HepG2 (cell line): ENCODE results near the gene WDR82. TPM values are rescaled to one million over a fixed set of nuclear protein-coding genes. Genes with fewer than 3 reads are reported as not detected.
A peak's percentile ranks its signal among the peaks of the same experiment; 100 is the strongest.

Experiments used
- SNRNP70 ChIP-seq: fragments of 200-400 bp; formaldehyde crosslinking; IDR thresholded peaks from 2 replicates; pipeline ENCODE4 v1.6.1; 2017; ENCODE audit warnings: mild to moderate bottlenecking, low read depth, low read length, moderate library complexity
- SPEN ChIP-seq: sonication (generic); formaldehyde crosslinking; IDR thresholded peaks from 2 replicates; pipeline ENCODE4 v1.5.1; 2020; ENCODE audit warnings: low read depth, mild to moderate bottlenecking, missing genetic modification reagents
- ZBTB20 ChIP-seq: sonication (generic); formaldehyde crosslinking; IDR thresholded peaks from 2 replicates; pipeline ENCODE4 v1.8.1; 2023; ENCODE audit warnings: missing genetic modification reagents, low read depth, mild to moderate bottlenecking, borderline replicate concordance
- ZNF781 ChIP-seq: sonication (generic); formaldehyde crosslinking; IDR thresholded peaks from 2 replicates; pipeline ENCODE4 v1.5.1; 2020; ENCODE audit warnings: borderline replicate concordance, mild to moderate bottlenecking, missing genetic modification reagents; ENCODE audit errors: not compliant biosample characterization
- ZNF891 ChIP-seq: sonication (generic); formaldehyde crosslinking; IDR thresholded peaks from 2 replicates; pipeline ENCODE4 v1.5.0; 2020; ENCODE audit warnings: mild to moderate bottlenecking, missing genetic modification reagents
- polyA plus RNA-seq, 8 experiments: library from polyadenylated mRNA; depleted of rRNA in 3 of 8; stranded (reverse) in 7 of 8; unstranded in 1 of 8; fragments of >200 nt; fragmentation: Illumina TruSeq in 4 of 8; extraction: Trizol in 4 of 8; gene quantifications; 2 replicates each; pipeline versions ENCODE4 v1.2.1 to v1.2.3, GENCODE V29; 2011 to 2016; ENCODE audit warnings: low read depth in 4 of 8, missing spikeins in 1 of 8, mixed read lengths in 1 of 8; ENCODE audit not compliant: insufficient read depth in 1 of 8
- total RNA-seq, 5 experiments: library from RNA; depleted of rRNA; stranded (reverse); fragments of >200 nt; fragmentation: Illumina TruSeq; extraction: Trizol; gene quantifications; 2 replicates each; pipeline ENCODE4 v1.2.3, GENCODE V29; 2016; ENCODE audit warnings: low read depth in 1 of 5
- TF ChIP-seq, protein P1 (sequence below): IDR thresholded peaks from 2 replicates; pipeline ENCODE4 v1.6.1; 2016; ENCODE audit warnings: mild to moderate bottlenecking, missing biosample characterization, missing genetic modification reagents
- TF ChIP-seq, protein P2 (sequence below), 2 experiments: fragments of 450-650 bp in 1 of 2; sonication (generic) in 1 of 2; formaldehyde crosslinking in 1 of 2; IDR thresholded peaks; 2 replicates each; pipeline versions ENCODE4 v1.6.1 to v1.8.0; 2016 to 2022; ENCODE audit warnings: antibody characterized with exemption in 1 of 2, mild to moderate bottlenecking in 1 of 2, missing genetic modification reagents in 1 of 2
- TF ChIP-seq, protein P3 (sequence below), 2 experiments: sonication (generic) in 1 of 2; formaldehyde crosslinking in 1 of 2; IDR thresholded peaks; 2 replicates each; pipeline versions ENCODE4 v1.4.0 to v1.6.1; 2018 to 2020; ENCODE audit warnings: missing genetic modification reagents in 2 of 2, borderline replicate concordance in 1 of 2, low read depth in 1 of 2, mild to moderate bottlenecking in 1 of 2, missing biosample characterization in 1 of 2
- TF ChIP-seq, protein P4 (sequence below): sonication (generic); formaldehyde crosslinking; IDR thresholded peaks from 2 replicates; pipeline ENCODE4 v1.9.0; 2022; ENCODE audit warnings: missing genetic modification reagents, mild to moderate bottlenecking, borderline replicate concordance

WDR82 gene
- total and polyA plus RNA-seq, 2 of the 13 experiments (the other 11 are each of a cell fraction or from before 2014, with no cell fraction given), result 39.1 to 59.5 TPM

DNA sequence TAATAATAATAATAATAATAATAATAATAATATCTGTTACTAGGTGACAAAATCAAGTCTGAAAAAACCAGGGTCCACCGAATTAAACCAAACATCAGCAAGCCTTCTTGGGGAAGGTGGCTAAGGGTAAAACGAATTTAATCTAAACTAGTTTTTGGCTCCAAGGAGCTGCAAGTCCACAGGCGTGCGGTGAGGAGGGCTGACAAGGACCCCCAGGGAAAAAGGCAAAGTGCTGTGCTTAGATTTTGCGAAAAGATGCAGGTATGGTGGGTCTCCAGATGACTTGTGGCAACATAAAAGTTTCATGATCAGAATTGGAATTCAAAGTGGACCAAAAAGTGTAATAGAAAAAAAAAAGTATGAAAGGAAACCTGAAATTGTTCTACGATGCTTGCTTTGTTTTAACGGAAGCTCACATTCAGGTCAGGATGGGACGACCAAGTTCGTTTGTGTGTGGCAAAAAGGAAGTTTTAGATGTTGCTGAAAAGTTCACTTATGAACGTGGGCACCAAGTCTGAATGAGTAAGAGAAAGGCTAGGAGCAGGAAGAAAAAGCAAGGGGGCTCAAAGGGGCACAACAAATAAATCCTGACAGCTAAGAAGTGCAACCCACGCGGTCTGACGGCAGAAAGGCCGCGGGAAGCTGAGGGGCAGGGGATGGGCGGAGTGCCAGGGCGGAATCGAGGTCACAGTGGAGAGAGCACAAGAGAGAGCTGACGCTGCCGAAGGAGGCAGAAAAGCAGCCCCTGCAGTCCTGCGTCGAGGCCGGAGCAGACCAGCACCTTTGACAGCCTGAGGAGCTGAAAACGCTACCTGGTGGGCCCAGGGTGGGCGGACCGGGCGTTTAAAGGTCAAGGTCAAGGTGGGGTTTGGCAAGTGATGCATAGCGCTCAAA lies 1.1 kb downstream of the WDR82 start (continued):
- TF ChIP-seq, protein P1, sequence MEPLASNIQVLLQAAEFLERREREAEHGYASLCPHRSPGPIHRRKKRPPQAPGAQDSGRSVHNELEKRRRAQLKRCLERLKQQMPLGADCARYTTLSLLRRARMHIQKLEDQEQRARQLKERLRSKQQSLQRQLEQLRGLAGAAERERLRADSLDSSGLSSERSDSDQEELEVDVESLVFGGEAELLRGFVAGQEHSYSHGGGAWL (CRISPR knock-in tag), result no peak; the same call in 1 of the 2 replicates
- no peak for TF ChIP-seq ZNF781
- TF ChIP-seq, protein P2, sequence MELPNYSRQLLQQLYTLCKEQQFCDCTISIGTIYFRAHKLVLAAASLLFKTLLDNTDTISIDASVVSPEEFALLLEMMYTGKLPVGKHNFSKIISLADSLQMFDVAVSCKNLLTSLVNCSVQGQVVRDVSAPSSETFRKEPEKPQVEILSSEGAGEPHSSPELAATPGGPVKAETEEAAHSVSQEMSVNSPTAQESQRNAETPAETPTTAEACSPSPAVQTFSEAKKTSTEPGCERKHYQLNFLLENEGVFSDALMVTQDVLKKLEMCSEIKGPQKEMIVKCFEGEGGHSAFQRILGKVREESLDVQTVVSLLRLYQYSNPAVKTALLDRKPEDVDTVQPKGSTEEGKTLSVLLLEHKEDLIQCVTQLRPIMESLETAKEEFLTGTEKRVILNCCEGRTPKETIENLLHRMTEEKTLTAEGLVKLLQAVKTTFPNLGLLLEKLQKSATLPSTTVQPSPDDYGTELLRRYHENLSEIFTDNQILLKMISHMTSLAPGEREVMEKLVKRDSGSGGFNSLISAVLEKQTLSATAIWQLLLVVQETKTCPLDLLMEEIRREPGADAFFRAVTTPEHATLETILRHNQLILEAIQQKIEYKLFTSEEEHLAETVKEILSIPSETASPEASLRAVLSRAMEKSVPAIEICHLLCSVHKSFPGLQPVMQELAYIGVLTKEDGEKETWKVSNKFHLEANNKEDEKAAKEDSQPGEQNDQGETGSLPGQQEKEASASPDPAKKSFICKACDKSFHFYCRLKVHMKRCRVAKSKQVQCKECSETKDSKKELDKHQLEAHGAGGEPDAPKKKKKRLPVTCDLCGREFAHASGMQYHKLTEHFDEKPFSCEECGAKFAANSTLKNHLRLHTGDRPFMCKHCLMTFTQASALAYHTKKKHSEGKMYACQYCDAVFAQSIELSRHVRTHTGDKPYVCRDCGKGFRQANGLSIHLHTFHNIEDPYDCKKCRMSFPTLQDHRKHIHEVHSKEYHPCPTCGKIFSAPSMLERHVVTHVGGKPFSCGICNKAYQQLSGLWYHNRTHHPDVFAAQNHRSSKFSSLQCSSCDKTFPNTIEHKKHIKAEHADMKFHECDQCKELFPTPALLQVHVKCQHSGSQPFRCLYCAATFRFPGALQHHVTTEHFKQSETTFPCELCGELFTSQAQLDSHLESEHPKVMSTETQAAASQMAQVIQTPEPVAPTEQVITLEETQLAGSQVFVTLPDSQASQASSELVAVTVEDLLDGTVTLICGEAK (IDR thresholded peaks at IDR 0.05), result no peak
- TF ChIP-seq, protein P2 (CRISPR knock-in tag; IDR thresholded peaks at IDR 0.05), result no peak
- TF ChIP-seq, protein P3, sequence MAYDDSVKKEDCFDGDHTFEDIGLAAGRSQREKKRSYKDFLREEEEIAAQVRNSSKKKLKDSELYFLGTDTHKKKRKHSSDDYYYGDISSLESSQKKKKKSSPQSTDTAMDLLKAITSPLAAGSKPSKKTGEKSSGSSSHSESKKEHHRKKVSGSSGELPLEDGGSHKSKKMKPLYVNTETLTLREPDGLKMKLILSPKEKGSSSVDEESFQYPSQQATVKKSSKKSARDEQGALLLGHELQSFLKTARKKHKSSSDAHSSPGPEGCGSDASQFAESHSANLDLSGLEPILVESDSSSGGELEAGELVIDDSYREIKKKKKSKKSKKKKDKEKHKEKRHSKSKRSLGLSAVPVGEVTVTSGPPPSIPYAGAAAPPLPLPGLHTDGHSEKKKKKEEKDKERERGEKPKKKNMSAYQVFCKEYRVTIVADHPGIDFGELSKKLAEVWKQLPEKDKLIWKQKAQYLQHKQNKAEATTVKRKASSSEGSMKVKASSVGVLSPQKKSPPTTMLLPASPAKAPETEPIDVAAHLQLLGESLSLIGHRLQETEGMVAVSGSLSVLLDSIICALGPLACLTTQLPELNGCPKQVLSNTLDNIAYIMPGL (CRISPR knock-in tag; IDR thresholded peaks at IDR 0.05; ENCODE audit: borderline replicate concordance in 1 of 2, low read depth in 1 of 2), result peak in 1 of 2 experiments; percentile 50; a peak in 2 of 4 replicates
- no peak for TF ChIP-seq ZBTB20 (CRISPR knock-in tag)
- no peak for TF ChIP-seq SNRNP70
- no peak for TF ChIP-seq ZNF891
- TF ChIP-seq SPEN (CRISPR knock-in tag), result no peak
- TF ChIP-seq, protein P4, sequence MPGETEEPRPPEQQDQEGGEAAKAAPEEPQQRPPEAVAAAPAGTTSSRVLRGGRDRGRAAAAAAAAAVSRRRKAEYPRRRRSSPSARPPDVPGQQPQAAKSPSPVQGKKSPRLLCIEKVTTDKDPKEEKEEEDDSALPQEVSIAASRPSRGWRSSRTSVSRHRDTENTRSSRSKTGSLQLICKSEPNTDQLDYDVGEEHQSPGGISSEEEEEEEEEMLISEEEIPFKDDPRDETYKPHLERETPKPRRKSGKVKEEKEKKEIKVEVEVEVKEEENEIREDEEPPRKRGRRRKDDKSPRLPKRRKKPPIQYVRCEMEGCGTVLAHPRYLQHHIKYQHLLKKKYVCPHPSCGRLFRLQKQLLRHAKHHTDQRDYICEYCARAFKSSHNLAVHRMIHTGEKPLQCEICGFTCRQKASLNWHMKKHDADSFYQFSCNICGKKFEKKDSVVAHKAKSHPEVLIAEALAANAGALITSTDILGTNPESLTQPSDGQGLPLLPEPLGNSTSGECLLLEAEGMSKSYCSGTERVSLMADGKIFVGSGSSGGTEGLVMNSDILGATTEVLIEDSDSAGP (CRISPR knock-in tag), result no peak
